Measurements from ENCODE around the gene MAGI2. TPM values are rescaled to one million over a fixed set of nuclear protein-coding genes. Genes with fewer than 3 reads are reported as not detected.

The MAGI2 gene
- total RNA-seq, 2 donors from 2014 or later = 10.3 to 19.2 TPM

- WGBS, 2 experiments (ENCODE audit: insufficient coverage in 1 of 2, insufficient read length in 1 of 2) = 90 to 97% methylated on average over 4 of the region's 4 CpGs
Observed at GRCh38 chr7:78080811-78081210, 1372.7 kb downstream of the MAGI2 start.

DNA sequence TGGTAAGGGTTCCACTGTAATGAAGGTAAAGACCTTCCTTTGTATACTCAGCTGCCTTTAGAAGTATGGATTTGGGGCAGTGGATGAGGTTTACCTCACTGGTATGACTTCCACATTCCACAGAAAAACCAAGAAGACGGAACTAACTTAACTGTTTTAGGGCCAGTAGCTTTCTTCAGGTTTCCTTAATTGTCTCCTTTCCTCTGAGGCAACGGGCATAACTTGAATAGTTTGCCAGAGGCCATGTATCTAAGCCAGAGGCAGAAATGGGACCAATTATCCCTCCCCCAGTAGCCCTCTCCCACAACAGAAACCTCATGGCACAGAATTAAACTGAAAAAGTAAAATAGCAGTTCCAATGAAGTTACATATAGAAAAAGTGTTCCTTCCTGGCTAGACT lies 1373.2 kb downstream of the MAGI2 start:
- Histone ChIP-seq H3K36me3 (ENCODE audit: control insufficient read depth, insufficient read depth, low read length) (no peaks in the 10 kb centered on the region), H3K4me3 (ENCODE audit: low read length) (no peak overlapping the region), H3K9me3 (ENCODE audit: control insufficient read depth, low read length) (no peaks in the 10 kb centered on the region), H3K27me3 (ENCODE audit: control insufficient read depth, insufficient read depth, low read length, poor library complexity, severe bottlenecking) (no peaks in the 10 kb centered on the region), H3K27ac (ENCODE audit: low read depth, low read length) (no peak overlapping the region), H3K9ac (ENCODE audit: extremely low read depth, low read length, poor library complexity, severe bottlenecking) (no peak overlapping the region), H3K4me1 (ENCODE audit: control insufficient read depth, insufficient read depth, low read length) (peaks cover 3% of the 10 kb centered on the region)
- no peaks in the 10 kb centered on the region for H3K9me3 Mint-ChIP-seq
- 60 to 91% methylated on average over 1 to 2 of the region's 2 CpGs for WGBS, 2 experiments (ENCODE audit: insufficient coverage in 1 of 2, insufficient read length in 1 of 2)
- no peak overlapping the region for H3K4me3 Mint-ChIP-seq
- TF ChIP-seq, protein P1, sequence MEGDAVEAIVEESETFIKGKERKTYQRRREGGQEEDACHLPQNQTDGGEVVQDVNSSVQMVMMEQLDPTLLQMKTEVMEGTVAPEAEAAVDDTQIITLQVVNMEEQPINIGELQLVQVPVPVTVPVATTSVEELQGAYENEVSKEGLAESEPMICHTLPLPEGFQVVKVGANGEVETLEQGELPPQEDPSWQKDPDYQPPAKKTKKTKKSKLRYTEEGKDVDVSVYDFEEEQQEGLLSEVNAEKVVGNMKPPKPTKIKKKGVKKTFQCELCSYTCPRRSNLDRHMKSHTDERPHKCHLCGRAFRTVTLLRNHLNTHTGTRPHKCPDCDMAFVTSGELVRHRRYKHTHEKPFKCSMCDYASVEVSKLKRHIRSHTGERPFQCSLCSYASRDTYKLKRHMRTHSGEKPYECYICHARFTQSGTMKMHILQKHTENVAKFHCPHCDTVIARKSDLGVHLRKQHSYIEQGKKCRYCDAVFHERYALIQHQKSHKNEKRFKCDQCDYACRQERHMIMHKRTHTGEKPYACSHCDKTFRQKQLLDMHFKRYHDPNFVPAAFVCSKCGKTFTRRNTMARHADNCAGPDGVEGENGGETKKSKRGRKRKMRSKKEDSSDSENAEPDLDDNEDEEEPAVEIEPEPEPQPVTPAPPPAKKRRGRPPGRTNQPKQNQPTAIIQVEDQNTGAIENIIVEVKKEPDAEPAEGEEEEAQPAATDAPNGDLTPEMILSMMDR (conservative IDR thresholded peaks at IDR 0.05) = no peak
- H3K27ac Mint-ChIP-seq = no peak overlapping the region
- H3K4me1 Mint-ChIP-seq = peaks cover 20% of the 10 kb centered on the region
- no peak for DNase-seq
- H3K36me3 Mint-ChIP-seq (ENCODE audit: low read depth) = no peaks in the 10 kb centered on the region
- no peaks in the 10 kb centered on the region for H3K27me3 Mint-ChIP-seq (ENCODE audit: insufficient read depth)

More at GRCh38 chr7:78080811-78081210, 1372.7 kb downstream of the MAGI2 start:
- Mint-ChIP-seq H3K27me3 (ENCODE audit: insufficient read depth) (no peaks in the 10 kb centered on the region), H3K27ac (no peak overlapping the region), H3K36me3 (ENCODE audit: low read depth) (no peaks in the 10 kb centered on the region), H3K9me3 (no peaks in the 10 kb centered on the region), H3K4me3 (no peak overlapping the region), H3K4me1 (peaks cover 20% of the 10 kb centered on the region)
- H3K4me1 ChIP-seq (ENCODE audit: control insufficient read depth, insufficient read depth, low read length) = peaks cover 3% of the 10 kb centered on the region
- H3K27ac ChIP-seq (ENCODE audit: low read depth, low read length) = no peak overlapping the region
- no peaks in the 10 kb centered on the region for H3K9me3 ChIP-seq (ENCODE audit: control insufficient read depth, low read length)
- no peak overlapping the region for H3K9ac ChIP-seq (ENCODE audit: extremely low read depth, low read length, poor library complexity, severe bottlenecking)
- TF ChIP-seq, protein P1 (conservative IDR thresholded peaks at IDR 0.05) = no peak
- H3K4me3 ChIP-seq (ENCODE audit: low read length) = no peak overlapping the region
- DNase-seq = no peak
- H3K36me3 ChIP-seq (ENCODE audit: control insufficient read depth, insufficient read depth, low read length) = no peaks in the 10 kb centered on the region
- no peaks in the 10 kb centered on the region for H3K27me3 ChIP-seq (ENCODE audit: control insufficient read depth, insufficient read depth, low read length, poor library complexity, severe bottlenecking)

- WGBS, 2 experiments (ENCODE audit: insufficient coverage in 1 of 2, insufficient read length in 1 of 2) = 59% methylated on average over 3 of the region's 3 CpGs; no CpG with 5 or more reads in 1 of the 2 experiments
Observed at GRCh38 chr7:78074713-78075112, 1378.8 kb downstream of the MAGI2 start.

More at GRCh38 chr7:78074713-78075112, 1378.8 kb downstream of the MAGI2 start:
- no peaks in the 10 kb centered on the region for H3K27me3 ChIP-seq (ENCODE audit: control insufficient read depth, insufficient read depth, low read length, poor library complexity, severe bottlenecking)
- peaks cover 41% of the 10 kb centered on the region for H3K4me1 Mint-ChIP-seq
- no peaks in the 10 kb centered on the region for H3K36me3 ChIP-seq (ENCODE audit: control insufficient read depth, insufficient read depth, low read length)
- no peaks in the 10 kb centered on the region for H3K9me3 ChIP-seq (ENCODE audit: control insufficient read depth, low read length)
- H3K27ac ChIP-seq (ENCODE audit: low read depth, low read length) = no peak overlapping the region
- H3K4me3 ChIP-seq (ENCODE audit: low read length) = no peak overlapping the region
- H3K27ac Mint-ChIP-seq = peak overlapping the region; percentile 89
- H3K27me3 Mint-ChIP-seq (ENCODE audit: insufficient read depth) = no peaks in the 10 kb centered on the region
- no peaks in the 10 kb centered on the region for H3K36me3 Mint-ChIP-seq (ENCODE audit: low read depth)
- H3K4me1 ChIP-seq (ENCODE audit: control insufficient read depth, insufficient read depth, low read length) = peaks cover 20% of the 10 kb centered on the region
- TF ChIP-seq, protein P1 (conservative IDR thresholded peaks at IDR 0.05) = no peak
- peak overlapping the region; percentile 59 for H3K9ac ChIP-seq (ENCODE audit: extremely low read depth, low read length, poor library complexity, severe bottlenecking)
- DNase-seq = peak; percentile 69
- no peak overlapping the region for H3K4me3 Mint-ChIP-seq
- no peaks in the 10 kb centered on the region for H3K9me3 Mint-ChIP-seq
